HL-60/S4 treated with phorbol 12-myristate 13-acetate at 8.2 ng/mL for 4 days and 3 days (cell line): Measurements from ENCODE around the gene INPP5J.
"Not testable (repeated sequence)": the region's sequence is repeated elsewhere in the genome, so short reads cannot be mapped to it uniquely, and the experiment has no call there.

ENCODE experiments used
- in situ Hi-C: fragments of 300-500 bp; cut with MboI; formaldehyde crosslinking; loops from 2 replicates; pipeline ENCODE4 v1.15.0; 2022; ENCODE audit warnings: low sequenced_read_pairs

Gene INPP5J

GRCh38 chr22:31099841-31100761 lies 22.7 kb upstream of the INPP5J start:
- in situ Hi-C loops, result no loop called here

GRCh38 chr22:31100762-31101525 lies 21.8 kb upstream of the INPP5J start:
- in situ Hi-C loops, result no loop called here

- in situ Hi-C loops, result no loop called here
These were observed 20.2 kb upstream of the INPP5J start for GRCh38 chr22:31102441-31103081.

- in situ Hi-C loops, result no loop called here
These were observed 19.7 kb upstream of the INPP5J start for GRCh38 chr22:31103111-31103510.

- in situ Hi-C loops, result no loop called here
These were observed 18.7 kb upstream of the INPP5J start for GRCh38 chr22:31103899-31104694.

- in situ Hi-C loops, result no loop called here
These were observed 17.9 kb upstream of the INPP5J start for GRCh38 chr22:31104869-31105268.

- in situ Hi-C loops, result no loop called here
These were observed 17.4 kb upstream of the INPP5J start for GRCh38 chr22:31105282-31105929.

GRCh38 chr22:31106001-31106571 lies 16.7 kb upstream of the INPP5J start:
- in situ Hi-C loops, result no loop called here

GRCh38 chr22:31106731-31107177 lies 16.0 kb upstream of the INPP5J start:
- in situ Hi-C loops, result no loop called here

GRCh38 chr22:31107178-31107893 lies 15.4 kb upstream of the INPP5J start, which contains the start of gene SELENOM:
Gene SELENOM (minus strand): TSS chr22:31107568. CDS start chr22:31107505, 63 bp downstream.
- in situ Hi-C loops, result no loop called here

- in situ Hi-C loops, result no loop called here
These were observed 14.9 kb upstream of the INPP5J start for GRCh38 chr22:31107894-31108218.

- in situ Hi-C loops, result not testable (repeated sequence)
These were observed 10.1 kb upstream of the INPP5J start for GRCh38 chr22:31112547-31113091.

GRCh38 chr22:31118046-31118820 lies 4.5 kb upstream of the INPP5J start:
- in situ Hi-C loops, result no loop called here

GRCh38 chr22:31119026-31119717 lies 3.6 kb upstream of the INPP5J start:
- in situ Hi-C loops, result no loop called here

- in situ Hi-C loops, result no loop called here
These were observed 2.5 kb upstream of the INPP5J start for GRCh38 chr22:31120230-31120629.

- in situ Hi-C loops, result no loop called here
These were observed 2.1 kb upstream of the INPP5J start for GRCh38 chr22:31120642-31121041.

- in situ Hi-C loops, result no loop called here
These were observed 1.4 kb upstream of the INPP5J start for GRCh38 chr22:31121403-31121802.

- in situ Hi-C loops, result no loop called here
These were observed 602 bp upstream of the INPP5J start for GRCh38 chr22:31122196-31122531.
